ENCODE measurements around the gene TSFM. TPM values are rescaled to one million over a fixed set of nuclear protein-coding genes. Genes with fewer than 3 reads are reported as not detected.

The TSFM gene
- total RNA-seq, 1 experiment from 2014 or later, result 53.2 TPM

GRCh38 chr12:57751788-57752667 lies 30.6 kb upstream of the TSFM start, which contains the start of gene CDK4:
TSS of gene CDK4 (minus strand) at chr12:57752310. CDS start at chr12:57751717, 593 bp downstream.
- Histone ChIP-seq H3K9me2 (ENCODE audit: insufficient read depth) (no peaks in the 10 kb centered on the region), H2AFZ (ENCODE audit: low read depth, low read length, poor library complexity, severe bottlenecking) (no peak within 1 kb of the TSS), H3K27ac (ENCODE audit: low read depth, low read length) (peak within 1 kb of the TSS; percentile 69), H3K27me3 (ENCODE audit: insufficient read depth, low read length) (no peaks in the 10 kb centered on the region), H3K9me3 (ENCODE audit: control insufficient read depth in 1 of 2, insufficient read depth in 1 of 2, low read depth in 1 of 2, low read length in 2 of 2) (no peaks in the 10 kb centered on the region), H3K4me3 (replicated peaks in 1 of 2; ENCODE audit: low read depth in 1 of 2, low read length in 2 of 2) (peak within 1 kb of the TSS; percentile 82 to 98), H3K9ac (ENCODE audit: low read length) (peak within 1 kb of the TSS; percentile 95), H3K4me2 (ENCODE audit: low read length) (peak within 1 kb of the TSS; percentile 88), H3K4me1 (ENCODE audit: control insufficient read depth in 1 of 2, insufficient read depth in 2 of 2, low read length in 2 of 2) (peaks cover 20 to 45% of the 10 kb centered on the region in 2 experiments), H3K79me2 (ENCODE audit: insufficient read depth, low read length) (peaks cover 33% of the 10 kb centered on the region), H4K20me1 (ENCODE audit: insufficient read depth) (no peaks in the 10 kb centered on the region), H3K36me3 (ENCODE audit: control insufficient read depth in 1 of 2, insufficient read depth in 2 of 2, low read length in 2 of 2) (peaks cover 15 to 24% of the 10 kb centered on the region in 2 experiments; a peak in 3 of 4 replicates)
- ChIA-PET CTCF (no interaction called here), POLR2A (interaction anchor here (0.8 kb wide), 1 partner anchor 14 kb away, joined by 5 read pairs; the partner anchor contains the start of gene CYP27B1), RAD21 (ENCODE audit: low non-redundant PET in 1 of 2, low total read pairs in 2 of 2, uncharacterized antibody in 2 of 2, unreplicated experiment in 2 of 2) (no interaction called here)
- DNase-seq (ENCODE audit: low read depth, low spot score) (peak; percentile 99), ATAC-seq (peak; percentile 75)
- BruUV-seq (replicated peaks), result TSS peak; percentile 81
- intact Hi-C loops (cut with micrococcal nuclease), result no loop called here
- peak; percentile 81 for TF ChIP-seq POLR2AphosphoS5 (IDR thresholded peaks at IDR 0.05; ENCODE audit: low read depth, low read length)
- TF ChIP-seq CBX3 (IDR thresholded peaks at IDR 0.05; ENCODE audit: low read depth), result no peak
- peak; percentile 42 for TF ChIP-seq ZBTB33 (IDR thresholded peaks at IDR 0.05; ENCODE audit: extremely low read depth, insufficient replicate concordance, low read length)
- TF ChIP-seq YY1 (IDR thresholded peaks at IDR 0.05; ENCODE audit: extremely low read depth, insufficient replicate concordance, low read depth, low read length), result peak; percentile 37
- TF ChIP-seq TCF7L2 (IDR thresholded peaks at IDR 0.05; ENCODE audit: borderline replicate concordance, extremely low read depth, insufficient read depth, insufficient read length), result peak; percentile 21
- peak; percentile 88 for TF ChIP-seq ZFX (IDR thresholded peaks at IDR 0.05)
- no peak for TF ChIP-seq ATF3 (IDR thresholded peaks at IDR 0.05)
- TF ChIP-seq POLR2A (IDR thresholded peaks at IDR 0.05; ENCODE audit: borderline replicate concordance, extremely low read depth, insufficient read depth, insufficient read length), result peak; percentile 50
